Measurements from ENCODE around the gene CYTH3.

CYTH3 gene

DNA sequence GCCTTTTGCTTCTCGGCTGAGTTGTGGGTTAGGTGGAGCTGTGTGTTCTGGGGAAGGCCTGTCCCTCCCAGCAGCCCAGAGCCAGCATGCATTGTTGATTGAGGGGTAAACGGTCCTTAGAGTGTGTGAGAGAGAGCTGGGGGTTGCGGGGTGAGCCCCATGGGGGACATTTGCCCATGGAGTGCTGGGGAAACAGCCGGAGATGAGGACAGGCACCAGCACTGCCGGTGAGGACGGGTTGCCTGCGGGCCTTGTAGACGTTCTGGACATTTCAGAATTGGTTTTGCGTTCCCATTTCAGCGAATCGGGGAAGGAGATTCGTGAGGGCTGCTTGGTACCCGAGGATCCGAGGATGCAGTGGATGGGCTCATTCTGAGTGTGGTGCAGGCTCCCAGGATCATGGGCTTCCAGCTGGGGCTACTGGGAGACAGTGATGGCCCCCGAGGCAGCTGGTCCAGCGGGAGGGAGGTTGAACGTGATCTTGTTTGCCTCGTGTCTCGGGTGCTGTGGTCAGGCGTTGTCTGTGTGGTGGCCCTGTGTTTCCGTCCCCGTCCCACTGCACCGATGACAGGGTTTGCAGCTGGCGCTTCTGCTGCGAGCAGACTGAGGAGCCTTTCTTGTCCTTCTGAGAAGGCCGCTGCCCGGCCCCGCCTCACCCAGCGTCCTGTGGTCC is 113.9 kb downstream of the CYTH3 start:
- TF ChIP-seq, protein P1, sequence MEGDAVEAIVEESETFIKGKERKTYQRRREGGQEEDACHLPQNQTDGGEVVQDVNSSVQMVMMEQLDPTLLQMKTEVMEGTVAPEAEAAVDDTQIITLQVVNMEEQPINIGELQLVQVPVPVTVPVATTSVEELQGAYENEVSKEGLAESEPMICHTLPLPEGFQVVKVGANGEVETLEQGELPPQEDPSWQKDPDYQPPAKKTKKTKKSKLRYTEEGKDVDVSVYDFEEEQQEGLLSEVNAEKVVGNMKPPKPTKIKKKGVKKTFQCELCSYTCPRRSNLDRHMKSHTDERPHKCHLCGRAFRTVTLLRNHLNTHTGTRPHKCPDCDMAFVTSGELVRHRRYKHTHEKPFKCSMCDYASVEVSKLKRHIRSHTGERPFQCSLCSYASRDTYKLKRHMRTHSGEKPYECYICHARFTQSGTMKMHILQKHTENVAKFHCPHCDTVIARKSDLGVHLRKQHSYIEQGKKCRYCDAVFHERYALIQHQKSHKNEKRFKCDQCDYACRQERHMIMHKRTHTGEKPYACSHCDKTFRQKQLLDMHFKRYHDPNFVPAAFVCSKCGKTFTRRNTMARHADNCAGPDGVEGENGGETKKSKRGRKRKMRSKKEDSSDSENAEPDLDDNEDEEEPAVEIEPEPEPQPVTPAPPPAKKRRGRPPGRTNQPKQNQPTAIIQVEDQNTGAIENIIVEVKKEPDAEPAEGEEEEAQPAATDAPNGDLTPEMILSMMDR (IDR thresholded peaks at IDR 0.05; ENCODE audit: low read depth, low read length) = no peak
- no peak for DNase-seq (ENCODE audit: extremely low read depth, low read depth)

DNA sequence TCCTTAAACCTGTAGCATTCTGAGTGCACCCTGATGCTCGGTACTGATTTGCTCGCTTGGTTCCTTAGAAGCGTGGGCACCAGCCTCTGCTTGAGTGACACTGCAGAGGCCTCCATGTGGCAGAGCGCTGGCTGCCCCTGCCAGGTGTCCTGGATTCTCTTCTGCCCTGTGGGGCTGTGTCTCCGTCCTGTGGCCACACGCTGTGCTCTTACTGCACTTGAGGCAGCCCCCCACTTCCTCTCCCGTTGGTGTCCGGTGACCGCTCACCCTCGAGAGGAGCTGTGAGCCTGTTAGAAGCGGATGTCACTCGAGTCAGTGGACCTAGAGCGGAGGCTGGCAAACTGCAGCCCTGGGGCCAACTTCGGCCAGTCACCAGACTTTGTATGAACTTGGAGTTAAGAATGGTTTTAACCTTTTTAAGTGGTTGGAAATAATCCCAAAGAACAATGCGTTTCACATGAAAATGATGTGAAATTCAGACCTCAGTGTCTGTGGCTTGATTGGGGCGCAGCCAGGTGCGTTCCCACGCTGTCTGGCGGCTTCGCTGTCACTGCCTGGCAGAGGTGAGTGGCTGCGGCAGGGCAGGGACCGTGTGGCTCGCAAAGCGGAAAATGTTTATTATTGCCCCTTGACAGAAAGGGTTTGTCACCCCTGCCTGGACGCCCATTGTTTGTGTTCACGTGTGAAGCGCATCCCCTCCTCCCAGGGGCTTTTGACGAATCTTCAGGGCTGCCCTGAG is 114.6 kb downstream of the CYTH3 start:
- no peak for DNase-seq (ENCODE audit: extremely low read depth, low read depth)
- TF ChIP-seq, protein P1 (IDR thresholded peaks at IDR 0.05; ENCODE audit: low read depth, low read length) = no peak

DNA sequence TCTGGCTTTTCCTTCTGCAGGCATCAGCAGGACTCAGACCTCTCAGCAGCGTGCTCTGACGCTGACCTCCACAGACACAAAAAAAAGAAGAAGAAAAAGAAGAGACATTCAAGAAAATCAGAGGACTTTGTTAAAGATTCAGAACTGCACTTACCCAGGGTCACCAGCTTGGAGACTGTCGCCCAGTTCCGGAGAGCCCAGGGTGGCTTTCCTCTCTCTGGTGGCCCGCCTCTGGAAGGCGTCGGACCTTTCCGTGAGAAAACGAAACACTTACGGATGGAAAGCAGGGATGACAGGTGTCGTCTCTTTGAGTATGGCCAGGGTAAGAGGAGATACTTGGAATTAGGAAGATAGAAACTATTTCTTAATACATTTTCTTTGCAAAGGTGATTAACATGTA is 115.7 kb downstream of the CYTH3 start:
- TF ChIP-seq, protein P1 (IDR thresholded peaks at IDR 0.05; ENCODE audit: low read depth, low read length) = no peak
- DNase-seq (ENCODE audit: extremely low read depth, low read depth) = no peak

DNA sequence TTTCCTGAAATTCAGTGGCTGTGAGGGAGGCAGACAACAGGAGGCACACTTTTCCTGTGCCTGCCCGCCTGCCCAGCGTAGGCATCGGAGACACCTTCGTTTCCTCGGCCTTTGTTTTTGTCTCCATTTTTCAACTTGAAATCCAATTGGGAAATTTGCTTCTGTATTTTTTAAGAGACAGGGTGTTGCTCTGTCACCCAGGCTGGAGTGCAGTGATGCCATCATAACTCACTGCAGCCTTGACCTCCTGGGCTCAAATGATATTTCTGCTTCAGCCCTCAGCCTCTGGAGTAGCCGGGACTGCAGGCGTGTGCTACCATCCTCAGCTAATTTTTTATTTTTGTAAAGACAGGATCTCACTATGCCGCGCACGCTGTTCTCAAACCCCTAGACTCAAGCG is 116.8 kb downstream of the CYTH3 start:
- no peak for DNase-seq (ENCODE audit: extremely low read depth, low read depth)
- TF ChIP-seq, protein P1 (IDR thresholded peaks at IDR 0.05; ENCODE audit: low read depth, low read length) = no peak

DNA sequence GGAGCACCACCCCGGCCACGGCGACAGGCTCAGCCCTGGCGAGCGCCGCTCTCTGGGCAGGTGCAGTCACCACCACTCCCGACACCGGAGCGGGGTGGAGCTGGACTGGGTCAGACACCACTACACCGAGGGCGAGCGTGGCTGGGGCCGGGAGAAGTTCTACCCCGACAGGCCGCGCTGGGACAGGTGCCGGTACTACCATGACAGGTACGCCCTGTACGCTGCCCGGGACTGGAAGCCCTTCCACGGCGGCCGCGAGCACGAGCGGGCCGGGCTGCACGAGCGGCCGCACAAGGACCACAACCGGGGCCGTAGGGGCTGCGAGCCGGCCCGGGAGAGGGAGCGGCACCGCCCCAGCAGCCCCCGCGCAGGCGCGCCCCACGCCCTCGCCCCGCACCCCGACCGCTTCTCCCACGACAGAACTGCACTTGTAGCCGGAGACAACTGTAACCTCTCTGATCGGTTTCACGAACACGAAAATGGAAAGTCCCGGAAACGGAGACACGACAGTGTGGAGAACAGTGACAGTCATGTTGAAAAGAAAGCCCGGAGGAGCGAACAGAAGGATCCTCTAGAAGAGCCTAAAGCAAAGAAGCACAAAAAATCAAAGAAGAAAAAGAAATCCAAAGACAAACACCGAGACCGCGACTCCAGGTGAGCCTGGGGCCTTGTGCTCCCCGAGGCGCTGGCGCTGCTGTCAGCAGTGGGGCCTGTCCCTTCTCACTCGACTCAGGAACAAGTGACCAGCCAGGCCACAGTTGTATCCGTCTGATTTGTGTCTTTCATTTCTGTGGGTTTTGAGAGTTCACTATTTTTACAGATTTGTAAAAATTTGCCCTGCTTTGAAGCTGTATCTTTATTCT is 117.7 kb downstream of the CYTH3 start:
- DNase-seq (ENCODE audit: extremely low read depth, low read depth) = no peak
- TF ChIP-seq, protein P1 (IDR thresholded peaks at IDR 0.05; ENCODE audit: low read depth, low read length) = no peak

DNA sequence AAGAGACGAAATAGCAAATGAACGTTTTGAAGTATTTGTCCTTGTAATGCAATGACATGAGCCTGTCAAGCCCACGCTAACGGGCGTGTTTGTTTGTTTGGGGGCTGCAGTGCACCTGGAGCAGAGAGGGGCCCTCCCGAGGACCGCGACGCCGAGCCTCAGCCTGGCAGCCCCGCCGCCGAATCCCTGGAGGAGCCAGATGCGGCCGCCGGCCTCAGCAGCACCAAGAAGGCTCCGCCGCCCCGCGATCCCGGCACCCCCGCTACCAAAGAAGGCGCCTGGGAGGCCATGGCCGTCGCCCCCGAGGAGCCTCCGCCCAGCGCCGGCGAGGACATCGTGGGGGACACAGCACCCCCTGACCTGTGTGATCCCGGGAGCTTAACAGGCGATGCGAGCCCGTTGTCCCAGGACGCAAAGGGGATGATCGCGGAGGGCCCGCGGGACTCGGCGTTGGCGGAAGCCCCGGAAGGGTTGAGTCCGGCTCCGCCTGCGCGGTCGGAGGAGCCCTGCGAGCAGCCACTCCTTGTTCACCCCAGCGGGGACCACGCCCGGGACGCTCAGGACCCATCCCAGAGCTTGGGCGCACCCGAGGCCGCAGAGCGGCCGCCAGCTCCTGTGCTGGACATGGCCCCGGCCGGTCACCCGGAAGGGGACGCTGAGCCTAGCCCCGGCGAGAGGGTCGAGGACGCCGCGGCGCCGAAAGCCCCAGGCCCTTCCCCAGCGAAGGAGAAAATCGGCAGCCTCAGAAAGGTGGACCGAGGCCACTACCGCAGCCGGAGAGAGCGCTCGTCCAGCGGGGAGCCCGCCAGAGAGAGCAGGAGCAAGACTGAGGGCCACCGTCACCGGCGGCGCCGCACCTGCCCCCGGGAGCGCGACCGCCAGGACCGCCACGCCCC is 118.5 kb downstream of the CYTH3 start:
- TF ChIP-seq, protein P1 (IDR thresholded peaks at IDR 0.05; ENCODE audit: low read depth, low read length) = no peak
- no peak for DNase-seq (ENCODE audit: extremely low read depth, low read depth)

Measured in AG09319 (cell line).